ENCODE results near the gene KLF9. TPM values are rescaled to one million over a fixed set of nuclear protein-coding genes. Genes with fewer than 3 reads are reported as not detected.
"Not testable (repeated sequence)": the region's sequence is repeated elsewhere in the genome, so short reads cannot be mapped to it uniquely, and the experiment has no call there.

The KLF9 gene
- total and polyA plus RNA-seq, 7 donors = 20.4 to 184 (median 120) TPM

DNA sequence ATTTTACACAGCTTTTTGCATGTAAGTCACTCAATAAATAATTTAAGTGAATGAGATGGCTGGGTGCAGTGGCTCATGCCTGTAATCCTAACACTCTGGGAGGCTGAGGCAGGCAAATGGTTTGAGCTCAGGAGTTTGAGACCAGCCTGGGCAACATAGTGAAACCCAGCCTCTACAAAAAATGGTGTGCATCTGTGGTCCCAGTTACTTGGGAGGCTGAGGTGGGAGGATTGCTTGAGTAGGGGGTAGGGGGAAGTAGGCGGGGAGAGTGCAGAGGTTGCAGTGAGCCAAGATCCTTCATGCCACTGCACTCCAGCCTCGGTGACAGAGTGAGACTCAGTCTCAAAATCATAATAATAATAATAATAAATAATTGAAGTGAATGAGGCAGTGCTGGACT, 10.2 kb downstream of the KLF9 start:
- peak; percentile 49 for DNase-seq
- Histone ChIP-seq H3K4me3 (peak overlapping the region in 1 of 4 donors; percentile 14), H3K27ac (peak overlapping the region; percentile 44 to 100 (median 86)), H3K9me3 (no peaks in the 10 kb centered on the region), H3K27me3 (no peaks in the 10 kb centered on the region), H3K36me3 (peaks cover 0 to 12% (median 2%) of the 10 kb centered on the region in 4 donors), H3K4me1 (peaks cover 0 to 97% (median 94%) of the 10 kb centered on the region in 4 donors)
- intact Hi-C loops (cut with DNase I) = no loop called here
- TF ChIP-seq CTCF (IDR thresholded peaks at IDR 0.05) (no peak), POLR2AphosphoS5 (IDR thresholded peaks at IDR 0.05) (peak in 1 of 4 donors; percentile 2)
- 84 to 85% methylated on average over 2 of the region's 2 CpGs for WGBS, 2 donors

- Histone ChIP-seq H3K9me3 (no peaks in the 10 kb centered on the region), H3K4me3 (peak overlapping the region in 2 of 4 donors; percentile 0 to 14), H3K4me1 (peaks cover 0 to 100% (median 98%) of the 10 kb centered on the region in 4 donors), H3K36me3 (peaks cover 0 to 12% (median 2%) of the 10 kb centered on the region in 4 donors), H3K27me3 (no peaks in the 10 kb centered on the region), H3K27ac (peak overlapping the region; percentile 44 to 100 (median 86))
- intact Hi-C loops (cut with DNase I) = no loop called here
- peak; percentile 57 for DNase-seq
- WGBS, 2 donors = 54 to 71% methylated on average over 4 of the region's 4 CpGs
- TF ChIP-seq EP300 (IDR thresholded peaks at IDR 0.05) (no peak), POLR2A (IDR thresholded peaks at IDR 0.05) (no peak), CTCF (IDR thresholded peaks at IDR 0.05) (no peak), POLR2AphosphoS5 (IDR thresholded peaks at IDR 0.05) (no peak)
Observed at GRCh38 chr9:70403618-70404025, 10.8 kb downstream of the KLF9 start.

GRCh38 chr9:70403166-70403565, 11.3 kb downstream of the KLF9 start:
- peak; percentile 32 for DNase-seq
- Histone ChIP-seq H3K9me3 (no peaks in the 10 kb centered on the region), H3K36me3 (peaks cover 0 to 7% (median under 1%) of the 10 kb centered on the region in 4 donors), H3K27ac (peak overlapping the region; percentile 44 to 100 (median 86)), H3K27me3 (no peaks in the 10 kb centered on the region), H3K4me1 (peaks cover 0 to 100% (median 98%) of the 10 kb centered on the region in 4 donors), H3K4me3 (peak overlapping the region in 2 of 4 donors; percentile 0 to 4)
- TF ChIP-seq POLR2AphosphoS5 (IDR thresholded peaks at IDR 0.05) (peak in 1 of 4 donors; percentile 7), EP300 (IDR thresholded peaks at IDR 0.05) (no peak), POLR2A (IDR thresholded peaks at IDR 0.05) (no peak), CTCF (IDR thresholded peaks at IDR 0.05) (no peak)
- WGBS, 2 donors = 64 to 75% methylated on average over 2 of the region's 2 CpGs
- intact Hi-C loops (cut with DNase I) = no loop called here

- DNase-seq = no peak
- Histone ChIP-seq H3K27me3 (no peaks in the 10 kb centered on the region), H3K9me3 (no peaks in the 10 kb centered on the region), H3K27ac (peak overlapping the region in 3 of 4 donors; percentile 44 to 100 (median 74)), H3K4me1 (peaks cover 0 to 100% (median 98%) of the 10 kb centered on the region in 4 donors), H3K36me3 (no peaks in the 10 kb centered on the region), H3K4me3 (no peak overlapping the region)
- WGBS, 2 donors = 64 to 69% methylated on average over 1 of the region's 1 CpG
- intact Hi-C loops (cut with DNase I) = no loop called here
- TF ChIP-seq EP300 (IDR thresholded peaks at IDR 0.05) = no peak
- TF ChIP-seq POLR2AphosphoS5 (IDR thresholded peaks at IDR 0.05) = peak in 1 of 4 donors; percentile 3
- no peak for TF ChIP-seq CTCF (IDR thresholded peaks at IDR 0.05)
Observed at GRCh38 chr9:70402213-70402612, 12.2 kb downstream of the KLF9 start.

DNA sequence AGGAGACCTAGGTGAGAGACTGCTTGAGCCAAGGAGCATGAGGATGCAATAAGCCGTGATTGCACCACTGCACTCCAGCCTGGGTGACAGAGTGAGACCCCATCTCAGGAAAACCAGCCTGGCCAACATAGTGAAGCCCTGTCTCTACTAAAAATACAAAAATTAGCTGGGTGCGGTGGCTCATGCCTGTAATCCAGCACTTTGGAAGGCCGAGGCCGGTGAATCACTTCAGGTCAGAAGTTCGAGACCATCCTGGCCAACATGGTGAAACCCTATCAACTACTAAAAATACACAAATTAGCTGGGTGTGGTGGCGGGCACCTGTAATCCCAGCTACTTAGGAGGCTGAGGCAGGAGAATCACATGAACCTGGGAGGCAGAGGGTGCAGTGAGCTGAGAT, 13.2 kb downstream of the KLF9 start:
- DNase-seq; intact Hi-C loops (cut with DNase I); H3K27me3 ChIP-seq; H3K36me3 ChIP-seq; H3K9me3 ChIP-seq; H3K4me3 ChIP-seq: not testable (repeated sequence)
- WGBS, 2 donors = 95 to 96% methylated on average over 6 of the region's 6 CpGs
- Histone ChIP-seq H3K27ac (peak overlapping the region in 1 of 4 donors; percentile 55), H3K4me1 (peaks cover 0 to 99% (median 93%) of the 10 kb centered on the region in 4 donors)
